ES-I3 (cell line): ENCODE data around the gene HES7.

Experiments
- H3K36me3 ChIP-seq: 2 replicates; pipeline ENCODE4 v1.6.1; 2013; ENCODE audit warnings: mild to moderate bottlenecking, low read length, control low read depth, moderate library complexity; ENCODE audit not compliant: insufficient read depth
- H3K4me1 ChIP-seq: 2 replicates; pipeline ENCODE4 v1.6.1; 2013; ENCODE audit warnings: mild to moderate bottlenecking, control low read depth, low read length; ENCODE audit not compliant: insufficient read depth
- H3K9ac ChIP-seq: 2 replicates; pipeline ENCODE4 v1.6.1; 2013; ENCODE audit warnings: low read depth, mild to moderate bottlenecking, low read length, moderate library complexity
- H3K9me3 ChIP-seq: 2 replicates; pipeline ENCODE4 v1.6.1; 2013; ENCODE audit warnings: mild to moderate bottlenecking, low read length, moderate library complexity; ENCODE audit not compliant: control insufficient read depth, insufficient read depth

The HES7 gene

DNA sequence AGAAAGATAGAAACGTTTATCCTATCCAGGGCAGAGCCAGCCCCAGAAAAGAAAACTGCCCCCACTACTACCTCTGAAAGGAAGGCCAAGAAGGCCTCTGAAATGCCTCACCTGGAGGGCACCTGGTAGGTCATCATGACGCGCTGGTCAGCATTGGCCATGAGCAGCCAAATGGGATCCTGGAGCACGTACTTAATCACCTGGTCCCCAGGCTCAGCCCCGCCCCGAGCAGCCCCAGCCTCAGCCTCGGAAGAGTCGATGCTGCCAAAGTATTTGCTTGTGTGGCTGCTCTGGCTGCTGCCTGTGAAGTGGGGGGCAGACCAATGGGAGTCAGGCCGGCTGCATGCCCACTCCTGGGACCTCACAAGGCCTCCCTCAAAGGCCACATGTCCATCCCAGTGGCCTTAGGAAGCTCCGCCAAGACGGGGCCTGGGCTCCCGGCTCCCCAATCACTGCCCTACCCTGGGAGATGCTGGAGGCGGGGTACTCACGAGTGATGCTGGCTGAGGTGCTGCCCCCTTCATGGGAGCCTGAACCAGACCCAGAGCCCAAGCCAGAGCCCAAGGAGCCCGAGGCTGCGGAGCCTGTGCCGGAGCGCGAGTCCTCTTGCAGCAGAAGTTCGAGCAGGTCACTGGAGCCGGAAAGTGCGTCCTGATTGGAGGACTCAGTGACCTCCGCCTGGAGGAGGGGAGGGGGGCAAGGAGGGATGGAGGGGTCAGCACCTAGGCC is 18.4 kb upstream of the HES7 start:
- Histone ChIP-seq H3K9me3 (no peaks in the 10 kb centered on the region), H3K9ac (no peak overlapping the region), H3K4me1 (no peaks in the 10 kb centered on the region), H3K36me3 (no peaks in the 10 kb centered on the region; the same call in none of the 2 replicates)

DNA sequence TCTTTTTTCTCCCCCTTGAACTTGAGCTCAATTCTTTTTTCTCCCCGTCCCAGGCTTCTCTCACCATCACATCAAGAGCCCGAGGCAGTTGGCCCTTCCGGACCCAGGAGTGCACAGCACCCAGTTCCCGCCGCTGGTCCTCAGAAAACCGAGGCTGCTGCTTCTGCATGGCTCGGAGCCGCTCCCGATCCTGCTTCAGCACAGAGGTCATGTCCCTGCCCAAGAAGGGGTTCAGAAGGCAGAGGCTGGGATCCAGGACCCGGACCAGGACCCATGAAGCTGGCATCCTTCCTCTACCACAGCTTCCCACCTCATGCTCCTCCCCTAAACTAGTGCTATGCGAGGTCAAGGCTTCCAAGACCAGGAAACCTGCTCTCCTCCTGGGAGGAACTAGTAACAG is 17.8 kb upstream of the HES7 start:
- Histone ChIP-seq H3K4me1 (no peaks in the 10 kb centered on the region), H3K9me3 (no peaks in the 10 kb centered on the region), H3K36me3 (no peaks in the 10 kb centered on the region; the same call in none of the 2 replicates), H3K9ac (no peak overlapping the region)

DNA sequence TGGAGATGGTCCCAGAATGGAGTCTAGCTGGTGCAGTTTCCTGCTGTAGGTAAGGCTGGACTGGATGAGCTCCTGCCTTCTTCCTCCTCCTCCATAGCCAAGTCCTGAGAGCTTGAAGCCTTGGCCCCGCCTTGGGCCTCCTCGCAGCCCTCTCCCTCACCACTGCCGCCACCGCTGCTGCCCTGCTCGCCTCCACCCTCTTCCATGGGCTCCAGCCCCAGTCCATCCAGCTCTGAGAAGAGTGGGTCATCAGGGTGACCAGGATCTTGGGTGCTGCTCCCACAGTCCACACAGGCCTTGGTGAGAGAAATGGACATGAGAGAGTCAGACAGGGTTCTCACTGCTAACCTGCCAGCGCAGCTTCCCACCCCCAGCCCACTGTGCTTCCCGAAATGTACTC is 17.1 kb upstream of the HES7 start:
- Histone ChIP-seq H3K9ac (no peak overlapping the region), H3K4me1 (no peaks in the 10 kb centered on the region), H3K36me3 (no peaks in the 10 kb centered on the region; the same call in none of the 2 replicates), H3K9me3 (no peaks in the 10 kb centered on the region)

DNA sequence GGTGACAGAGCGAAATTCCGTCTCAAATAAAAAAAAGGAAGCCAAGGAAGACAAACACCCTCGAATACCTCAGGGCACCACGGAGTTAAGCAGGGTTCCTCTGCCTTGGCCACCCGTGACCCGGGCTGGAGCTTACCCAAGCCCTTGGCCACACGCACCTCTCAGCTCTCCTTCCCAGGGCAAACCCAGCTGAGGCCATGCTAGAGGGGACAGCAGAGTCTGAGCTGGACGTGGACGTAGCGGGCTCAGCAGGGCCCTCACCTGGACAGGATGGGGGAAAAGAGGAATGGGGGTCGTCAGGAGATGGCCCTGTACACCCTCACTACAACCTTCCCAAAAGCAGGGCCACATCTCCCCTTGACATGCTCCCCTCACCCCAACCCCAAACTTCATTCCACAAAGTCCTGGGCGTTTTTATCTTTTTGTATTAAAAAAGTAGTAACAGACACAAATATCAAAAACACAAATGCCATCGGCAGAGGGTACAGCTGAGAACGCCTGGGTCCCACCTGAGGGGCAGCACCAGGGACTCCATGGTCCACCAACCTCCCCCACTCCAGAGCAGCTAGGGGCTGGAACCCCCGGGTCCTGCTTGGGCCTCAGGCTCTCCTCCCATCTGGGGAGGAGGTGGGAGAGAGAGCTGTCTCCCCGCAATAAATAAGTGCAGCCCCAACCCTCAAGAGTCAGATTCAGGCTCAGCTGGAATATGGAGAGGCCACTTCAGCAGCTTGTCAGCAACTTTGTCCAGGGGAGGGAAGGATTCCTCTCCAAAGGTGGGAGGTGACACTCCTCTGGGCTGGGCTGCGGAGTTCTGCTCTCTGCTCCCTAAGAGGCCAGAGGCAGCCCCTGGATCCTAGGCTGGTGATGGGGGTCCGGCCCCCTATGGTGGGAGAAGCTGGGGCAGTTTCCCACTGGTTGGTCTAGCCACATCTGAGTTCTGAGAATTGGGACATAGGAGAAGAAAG is 16.4 kb upstream of the HES7 start:
- no peaks in the 10 kb centered on the region for H3K9me3 ChIP-seq
- H3K9ac ChIP-seq = no peak overlapping the region
- no peaks in the 10 kb centered on the region; the same call in 1 of the 2 replicates for H3K36me3 ChIP-seq
- H3K4me1 ChIP-seq = no peaks in the 10 kb centered on the region

DNA sequence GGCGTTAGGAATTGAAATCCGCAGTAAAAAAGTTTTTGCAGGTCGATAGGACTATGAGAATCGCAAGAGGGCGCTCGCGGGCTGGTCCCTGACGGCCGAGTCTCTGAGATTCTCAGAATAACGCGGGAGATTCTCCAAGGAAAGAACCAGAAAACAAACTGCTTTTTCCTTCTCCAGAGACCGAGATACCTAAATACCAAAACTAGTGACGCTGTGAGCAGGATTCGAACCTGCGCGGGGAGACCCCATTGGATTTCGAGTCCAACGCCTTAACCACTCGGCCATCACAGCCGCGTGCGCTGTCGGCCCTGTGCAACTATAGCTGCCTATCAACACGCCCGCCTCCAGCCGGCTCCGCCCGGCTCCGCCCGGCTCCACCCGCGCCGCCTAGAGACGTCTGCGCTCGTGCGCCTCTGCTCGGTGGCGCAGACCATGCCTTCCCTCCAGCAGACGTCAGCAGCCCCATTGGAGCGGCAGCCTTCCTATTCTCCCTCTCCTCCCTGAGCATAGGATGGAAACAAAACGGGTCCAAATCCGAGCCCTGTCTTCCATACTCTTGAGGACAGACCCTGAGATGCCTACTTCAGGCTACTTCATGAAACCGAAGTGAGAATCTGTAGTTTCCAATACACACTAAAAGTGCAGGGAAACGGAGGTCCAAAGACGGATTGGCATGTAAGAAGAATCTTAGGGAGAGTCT is 14.9 kb upstream of the HES7 start:
- H3K4me1 ChIP-seq = peaks cover 2% of the 10 kb centered on the region; the same call in 1 of the 2 replicates

DNA sequence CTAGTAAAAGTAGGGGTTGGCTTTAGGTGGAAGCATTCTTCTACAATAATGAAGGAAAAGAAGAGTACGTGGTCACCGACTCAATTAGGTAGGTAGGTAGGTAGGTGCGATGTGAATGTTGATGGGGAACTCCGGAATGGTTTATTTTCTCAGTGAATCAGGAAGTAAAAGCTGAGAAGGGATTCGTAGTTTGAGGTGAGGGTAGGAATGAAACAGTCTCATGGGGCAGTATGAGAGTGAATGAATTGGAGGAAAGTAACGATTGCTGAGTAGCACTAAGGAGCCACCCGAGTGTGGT is 14.4 kb upstream of the HES7 start:
- Histone ChIP-seq H3K4me1 (peaks cover 4% of the 10 kb centered on the region; the same call in 1 of the 2 replicates), H3K9me3 (no peaks in the 10 kb centered on the region), H3K9ac (peak overlapping the region; percentile 75), H3K36me3 (no peaks in the 10 kb centered on the region)

More for the DNA sequence above, 14.9 kb upstream of the HES7 start:
- no peaks in the 10 kb centered on the region for H3K9me3 ChIP-seq
- H3K36me3 ChIP-seq = no peaks in the 10 kb centered on the region
- H3K9ac ChIP-seq = peak overlapping the region; percentile 75

DNA sequence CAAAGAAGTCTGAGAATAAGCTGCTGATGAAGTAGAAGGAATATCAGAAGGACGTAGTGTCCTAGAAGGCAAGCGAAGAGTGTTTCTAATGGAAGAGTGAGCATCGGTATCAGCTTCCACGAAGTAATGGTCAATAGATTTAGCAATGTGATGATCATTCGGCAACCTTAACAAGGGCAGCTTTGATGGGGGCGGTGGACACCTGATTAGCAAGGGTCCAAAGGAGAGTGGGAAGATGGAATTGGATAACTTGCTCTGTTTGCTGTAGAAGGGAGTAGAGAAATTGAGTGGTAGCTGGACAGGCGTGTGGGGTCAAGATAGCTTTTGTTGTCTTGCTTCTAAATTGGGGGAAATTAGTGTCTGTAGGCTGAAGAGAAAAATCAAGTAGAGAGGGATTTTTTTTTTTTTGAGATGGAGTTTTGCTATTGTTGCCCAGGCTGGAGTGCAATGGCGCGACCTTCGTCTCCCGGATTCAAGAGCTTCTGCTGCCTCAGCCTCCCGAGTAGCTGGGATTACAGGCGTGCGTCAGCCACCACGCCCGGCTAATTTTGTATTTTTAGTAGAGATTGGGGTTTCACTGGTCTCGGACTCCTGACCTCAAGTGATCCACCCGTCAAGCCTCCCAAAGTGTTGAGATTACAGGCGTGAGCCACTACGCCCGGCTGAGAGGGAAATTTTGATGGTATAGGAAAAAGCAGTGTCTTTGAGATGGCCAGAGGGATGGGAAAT is 13.9 kb upstream of the HES7 start:
- Histone ChIP-seq H3K36me3 (no peaks in the 10 kb centered on the region), H3K9ac (peak overlapping the region; percentile 75), H3K4me1 (peaks cover 4% of the 10 kb centered on the region; the same call in 1 of the 2 replicates), H3K9me3 (no peaks in the 10 kb centered on the region)

DNA sequence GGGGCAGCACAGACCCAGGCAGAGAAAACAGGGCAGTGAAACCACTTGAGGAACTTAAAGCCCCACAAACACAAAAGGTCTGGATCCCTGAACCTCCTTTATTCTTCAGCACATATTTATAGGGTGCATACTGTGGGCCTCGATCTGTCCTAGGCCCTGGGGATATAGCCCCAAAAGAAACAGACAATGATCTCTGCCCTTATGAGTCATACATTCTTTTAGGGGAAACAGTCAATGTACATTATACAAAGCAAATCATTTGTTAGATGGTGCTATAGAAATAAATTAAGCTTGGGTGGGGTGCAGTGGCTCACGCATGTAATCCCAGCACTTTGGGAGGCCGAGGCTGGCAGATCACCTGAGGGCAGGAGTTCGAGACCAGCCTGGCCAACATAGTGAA is 10.0 kb upstream of the HES7 start:
- Histone ChIP-seq H3K9me3 (no peaks in the 10 kb centered on the region), H3K9ac (peak overlapping the region; percentile 1; the same call in 1 of the 2 replicates), H3K4me1 (peaks cover 4% of the 10 kb centered on the region; the same call in 1 of the 2 replicates), H3K36me3 (no peaks in the 10 kb centered on the region)

DNA sequence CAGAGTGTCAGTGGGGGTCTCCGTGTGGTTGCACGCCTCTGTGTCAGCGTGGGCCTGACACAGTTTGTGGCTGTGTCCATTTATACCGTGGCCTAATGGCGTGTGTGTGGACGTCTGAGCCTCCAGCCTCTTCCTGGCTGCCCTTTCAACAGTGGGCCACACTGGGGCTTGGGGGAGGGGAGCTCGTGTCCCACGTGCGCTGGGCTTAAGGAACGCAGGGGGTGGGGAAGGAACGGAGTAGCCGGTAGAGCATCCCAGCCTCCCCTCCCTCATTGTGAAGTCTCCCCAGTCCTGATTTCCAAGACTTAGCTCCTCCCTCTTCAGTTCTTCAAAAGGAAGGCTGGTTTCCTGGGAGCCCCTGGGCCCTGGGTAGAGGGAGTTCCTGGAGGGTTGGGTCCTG is 9.5 kb upstream of the HES7 start:
- Histone ChIP-seq H3K9ac (peak overlapping the region; percentile 1; the same call in 1 of the 2 replicates), H3K4me1 (peaks cover 4% of the 10 kb centered on the region; the same call in 1 of the 2 replicates), H3K36me3 (no peaks in the 10 kb centered on the region), H3K9me3 (no peaks in the 10 kb centered on the region)

DNA sequence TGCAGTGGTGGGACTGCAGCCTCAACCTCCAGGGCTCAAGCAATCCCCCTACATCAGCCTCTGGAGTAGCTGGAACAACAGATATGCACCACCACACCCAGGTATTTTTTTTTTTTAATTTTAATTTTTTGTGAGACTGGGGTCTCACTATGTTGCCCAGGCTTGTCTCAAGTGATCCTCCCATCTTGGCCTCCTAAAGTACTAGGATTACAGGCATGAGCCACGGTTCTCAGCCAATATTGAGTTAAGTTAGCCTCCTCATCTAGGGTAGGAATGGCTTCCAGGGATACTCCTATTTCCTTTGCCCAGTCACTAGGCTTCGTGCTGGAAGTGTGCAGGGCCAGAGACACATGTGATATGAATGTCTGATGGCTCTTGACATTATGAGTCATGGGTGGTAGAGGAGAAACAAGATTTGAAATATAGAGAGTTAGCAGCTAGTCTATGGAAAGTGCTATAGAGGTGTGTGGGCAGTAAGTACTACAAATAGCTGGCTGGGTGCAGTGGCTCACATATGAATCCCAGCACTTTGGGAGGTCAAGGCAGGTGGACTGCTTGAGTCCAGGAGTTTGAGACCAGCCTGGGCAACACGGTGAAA is 8.0 kb upstream of the HES7 start:
- peaks cover 4% of the 10 kb centered on the region; the same call in 1 of the 2 replicates for H3K4me1 ChIP-seq
- H3K9me3 ChIP-seq = no peaks in the 10 kb centered on the region
- H3K9ac ChIP-seq = no peak overlapping the region
- H3K36me3 ChIP-seq = no peaks in the 10 kb centered on the region

DNA sequence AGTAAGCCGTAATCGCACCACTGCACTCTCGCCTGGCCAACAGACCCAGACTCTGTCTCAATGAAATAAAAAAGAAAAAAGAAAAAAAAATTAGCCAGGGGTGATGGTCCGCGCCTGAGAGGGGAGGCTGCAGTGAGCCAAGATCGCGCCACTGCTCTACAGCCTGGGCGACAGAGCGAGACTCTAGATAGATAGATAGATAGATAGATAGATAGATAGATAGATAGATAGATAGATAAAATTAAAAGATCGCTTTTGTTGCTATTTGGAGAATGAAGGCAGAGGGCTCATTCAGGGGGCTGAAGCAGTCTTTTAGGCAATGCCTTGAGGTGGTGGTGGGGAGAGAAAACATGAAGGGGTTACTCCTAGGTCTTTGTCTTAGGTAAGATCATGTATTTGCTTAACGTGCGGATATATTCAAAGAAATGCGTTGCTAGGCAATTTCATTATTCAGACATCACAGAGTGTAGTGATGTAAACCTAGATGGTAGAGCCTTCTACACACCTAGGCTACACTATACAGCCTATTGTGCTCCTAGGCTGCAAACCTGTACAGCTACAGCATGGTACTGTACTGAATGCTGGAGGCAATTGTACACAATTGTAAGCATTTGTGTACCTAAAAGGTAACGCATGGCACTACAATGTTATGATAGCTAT is 4.3 kb upstream of the HES7 start:
- H3K9me3 ChIP-seq = no peaks in the 10 kb centered on the region
- no peaks in the 10 kb centered on the region; the same call in 1 of the 2 replicates for H3K4me1 ChIP-seq
- no peaks in the 10 kb centered on the region for H3K36me3 ChIP-seq
- no peak overlapping the region; the same call in 1 of the 2 replicates for H3K9ac ChIP-seq

DNA sequence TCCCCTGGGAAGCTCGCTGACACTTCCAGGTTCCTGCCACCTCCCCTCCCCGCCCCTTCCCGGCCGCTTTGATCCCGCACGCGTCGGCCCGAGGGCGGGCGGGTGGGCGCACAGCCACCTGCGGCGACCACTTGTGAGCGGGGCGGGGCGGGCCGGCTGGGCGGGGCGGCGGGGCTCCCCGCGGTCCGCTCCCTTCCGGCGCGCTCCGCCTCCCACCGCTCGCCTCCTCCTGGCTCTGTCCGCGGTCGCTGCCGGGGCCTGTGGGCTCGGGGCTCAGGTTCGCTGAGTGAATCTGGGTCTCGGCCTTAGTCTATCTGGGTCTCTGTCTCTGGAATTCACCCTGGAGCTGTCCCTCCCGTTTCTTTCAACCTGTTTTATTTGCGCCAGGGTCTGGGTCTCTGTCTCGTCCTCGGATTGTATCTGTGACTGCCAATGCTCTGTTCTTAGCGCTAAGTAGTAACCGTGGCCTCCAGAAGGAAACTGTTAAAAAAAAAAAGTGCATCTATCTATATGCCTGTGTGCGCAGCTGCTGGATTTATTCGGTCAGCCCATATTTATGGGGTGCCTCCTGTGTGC is 2.7 kb upstream of the HES7 start:
- H3K9me3 ChIP-seq = no peaks in the 10 kb centered on the region
- peak overlapping the region; percentile 65; the same call in 1 of the 2 replicates for H3K9ac ChIP-seq
- no peaks in the 10 kb centered on the region for H3K4me1 ChIP-seq
- no peaks in the 10 kb centered on the region for H3K36me3 ChIP-seq
